WTC11 (cell line): ENCODE measurements around the gene CRY2. TPM values are rescaled to one million over a fixed set of nuclear protein-coding genes. Genes with fewer than 3 reads are reported as not detected.

Source experiments
- ATAC-seq: fragments of 200-7000 bp; cut with Tn5 transposase; 2 replicates; pipeline ENCODE4 v1.10.0; 2021; ENCODE audit warnings: mild to moderate bottlenecking, moderate library complexity
- CTCF ChIA-PET: fragments of 300-600 bp; sonication (Branson Sonifier 250); formaldehyde crosslinking; loops from one replicate; lab custom pipeline; 2021; ENCODE audit warnings: antibody characterized with exemption; lab: Charles Lee
- POLR2A ChIA-PET: fragments of 350-600 bp; sonication (Branson Sonifier 250); formaldehyde crosslinking; loops from one replicate; lab custom pipeline; 2021; ENCODE audit warnings: antibody characterized with exemption; lab: Charles Lee
- DNase-seq: peaks from one replicate; pipeline ENCODE4 v3.0.0; 2021; ENCODE audit warnings: low spot score
- H3K27ac Mint-ChIP-seq: 2 replicates; pipeline ENCODE4 v1.8.0; 2021; ENCODE audit warnings: mixed read lengths
- H3K27me3 Mint-ChIP-seq: 2 replicates; pipeline ENCODE4 v1.8.0; 2021; ENCODE audit warnings: low read depth, mild to moderate bottlenecking, moderate library complexity, mixed read lengths
- H3K36me3 Mint-ChIP-seq: 2 replicates; pipeline ENCODE4 v1.8.0; 2021; ENCODE audit warnings: mixed read lengths
- H3K4me1 Mint-ChIP-seq: 2 replicates; pipeline ENCODE4 v1.8.0; 2022; ENCODE audit warnings: mixed read lengths
- H3K4me3 Mint-ChIP-seq: 2 replicates; pipeline ENCODE4 v1.8.0; 2021; ENCODE audit warnings: mild to moderate bottlenecking, moderate library complexity, mixed read lengths
- H3K9me3 Mint-ChIP-seq: 2 replicates; pipeline ENCODE4 v1.8.0; 2021; ENCODE audit warnings: mixed read lengths
- AFF4 ChIP-seq: sonication (generic); formaldehyde crosslinking; IDR thresholded peaks from 2 replicates; pipeline ENCODE4 v1.8.1; 2023; ENCODE audit warnings: mild to moderate bottlenecking, missing genetic modification reagents, borderline replicate concordance
- AR ChIP-seq: fragments of 250-450 bp; sonication (Bioruptor Pico); IDR thresholded peaks from 2 replicates; pipeline ENCODE4 v1.9.0; 2021; ENCODE audit warnings: mild to moderate bottlenecking
- ATF1 ChIP-seq: sonication (generic); formaldehyde crosslinking; IDR thresholded peaks from 2 replicates; pipeline ENCODE4 v1.8.1; 2023; ENCODE audit warnings: mild to moderate bottlenecking, moderate library complexity, missing genetic modification reagents
- ATF6 ChIP-seq: sonication (generic); formaldehyde crosslinking; IDR thresholded peaks from 2 replicates; pipeline ENCODE4 v1.8.1; 2023; ENCODE audit warnings: mild to moderate bottlenecking, missing genetic modification reagents
- CREM ChIP-seq: sonication (generic); formaldehyde crosslinking; IDR thresholded peaks from 2 replicates; pipeline ENCODE4 v1.8.1; 2022; ENCODE audit warnings: mild to moderate bottlenecking, missing genetic modification reagents, moderate library complexity
- E2F5 ChIP-seq: sonication (generic); formaldehyde crosslinking; IDR thresholded peaks from 2 replicates; pipeline ENCODE4 v1.8.1; 2022; ENCODE audit warnings: mild to moderate bottlenecking, moderate library complexity, missing genetic modification reagents
- ELF4 ChIP-seq: sonication (generic); formaldehyde crosslinking; IDR thresholded peaks from 2 replicates; pipeline ENCODE4 v1.8.1; 2022; ENCODE audit warnings: low read depth, mild to moderate bottlenecking, moderate library complexity, missing genetic modification reagents
- MAX ChIP-seq: sonication (generic); formaldehyde crosslinking; IDR thresholded peaks from 2 replicates; pipeline ENCODE4 v1.8.0; 2022; ENCODE audit warnings: mild to moderate bottlenecking, missing genetic modification reagents
- NFYB ChIP-seq: sonication (generic); formaldehyde crosslinking; conservative IDR thresholded peaks from 2 replicates; pipeline ENCODE4 v1.8.0; 2022; ENCODE audit warnings: low read depth, missing genetic modification reagents
- PRRX2 ChIP-seq: fragments of 250-450 bp; sonication (Bioruptor Pico); IDR thresholded peaks from 2 replicates; pipeline ENCODE4 v1.8.0; 2021; ENCODE audit warnings: mild to moderate bottlenecking
- TP53 ChIP-seq: sonication (generic); formaldehyde crosslinking; IDR thresholded peaks from 2 replicates; pipeline ENCODE4 v1.8.1; 2023; ENCODE audit warnings: mild to moderate bottlenecking, missing genetic modification reagents
- ZBTB21 ChIP-seq: sonication (generic); formaldehyde crosslinking; IDR thresholded peaks from 2 replicates; pipeline ENCODE4 v1.8.1; 2023; ENCODE audit warnings: mild to moderate bottlenecking, missing genetic modification reagents, borderline replicate concordance
- ZBTB43 ChIP-seq: sonication (generic); formaldehyde crosslinking; IDR thresholded peaks from 2 replicates; pipeline ENCODE4 v1.8.1; 2023; ENCODE audit warnings: mild to moderate bottlenecking, missing genetic modification reagents
- ZNF121 ChIP-seq: sonication (generic); formaldehyde crosslinking; IDR thresholded peaks from 2 replicates; pipeline ENCODE4 v1.8.0; 2023; ENCODE audit warnings: missing genetic modification reagents
- ZNF232 ChIP-seq: sonication (generic); formaldehyde crosslinking; IDR thresholded peaks from 2 replicates; pipeline ENCODE4 v1.8.0; 2022; ENCODE audit warnings: mild to moderate bottlenecking, missing genetic modification reagents
- ZNF416 ChIP-seq: fragments of 250-450 bp; sonication (Bioruptor Pico); IDR thresholded peaks from 2 replicates; pipeline ENCODE4 v1.9.0; 2021; ENCODE audit warnings: mild to moderate bottlenecking, inconsistent platforms
- ZNF512 ChIP-seq: sonication (generic); formaldehyde crosslinking; IDR thresholded peaks from 2 replicates; pipeline ENCODE4 v1.8.1; 2022; ENCODE audit warnings: missing genetic modification reagents, borderline replicate concordance
- ZSCAN18 ChIP-seq: fragments of 250-450 bp; sonication (Bioruptor Pico); IDR thresholded peaks from 2 replicates; pipeline ENCODE4 v2.1.2; 2022; ENCODE audit warnings: mild to moderate bottlenecking, moderate library complexity
- total RNA-seq: library from RNA; stranded (reverse); gene quantifications from 3 replicates; pipeline ENCODE4 v1.2.3, GENCODE V29; 2021

Gene CRY2
- total RNA-seq, 1 experiment from 2014 or later, result 18.3 TPM

GRCh38 chr11:45930031-45930794 is 82.9 kb downstream of the CRY2 start:
- TF ChIP-seq MAX (CRISPR knock-in tag) (no peak), ZNF416 (CRISPR knock-in tag) (no peak), CREM (no peak), AR (CRISPR knock-in tag) (no peak), ATF1 (CRISPR knock-in tag) (no peak), PRRX2 (CRISPR knock-in tag) (no peak), NFYB (CRISPR knock-in tag) (no peak), TP53 (CRISPR knock-in tag) (no peak), ZBTB43 (no peak), ZNF232 (CRISPR knock-in tag) (no peak), ZNF121 (no peak), AFF4 (CRISPR knock-in tag) (no peak), ATF6 (no peak), ELF4 (CRISPR knock-in tag) (no peak), ZBTB21 (no peak), ZSCAN18 (no peak), E2F5 (CRISPR knock-in tag) (no peak), ZNF512 (CRISPR knock-in tag) (no peak)
- TF ChIP-seq, all 79 proteins: peak for 0
- Mint-ChIP-seq H3K4me1 (no peaks in the 10 kb centered on the region; the same call in 1 of the 2 replicates), H3K9me3 (no peaks in the 10 kb centered on the region), H3K4me3 (no peak overlapping the region), H3K27me3 (no peaks in the 10 kb centered on the region), H3K27ac (peak overlapping the region; percentile 60), H3K36me3 (peaks cover 28% of the 10 kb centered on the region)
- ChIA-PET CTCF (interaction anchor here (0.6 to 2.5 kb wide), 10 partner anchors 10 to 1922 kb away, joined by 3 to 15 read pairs (median 4); no protein-coding TSS in a partner anchor), POLR2A (interaction anchor here (1.7 kb wide), 1 partner anchor 8 kb away, joined by 6 read pairs; the partner anchor contains the start of gene LARGE2)
- ATAC-seq, result no peak; the same call in 1 of the 2 replicates
- no peak for DNase-seq
